SKM-1 (cell line): ENCODE results near the gene ATXN2.
A peak's percentile ranks its signal among the peaks of the same experiment; 100 is the strongest.

Experiments
- DNase-seq: peaks from one replicate; lab custom pipeline; 2025; ENCODE audit not compliant: unreplicated experiment; lab: John Stamatoyannopoulos, UW

The ATXN2 gene

GRCh38 chr12:111418594-111418880 is 180.6 kb downstream of the ATXN2 start:
- no peak for DNase-seq

GRCh38 chr12:111417784-111418593 is 181.1 kb downstream of the ATXN2 start:
- no peak for DNase-seq

DNA sequence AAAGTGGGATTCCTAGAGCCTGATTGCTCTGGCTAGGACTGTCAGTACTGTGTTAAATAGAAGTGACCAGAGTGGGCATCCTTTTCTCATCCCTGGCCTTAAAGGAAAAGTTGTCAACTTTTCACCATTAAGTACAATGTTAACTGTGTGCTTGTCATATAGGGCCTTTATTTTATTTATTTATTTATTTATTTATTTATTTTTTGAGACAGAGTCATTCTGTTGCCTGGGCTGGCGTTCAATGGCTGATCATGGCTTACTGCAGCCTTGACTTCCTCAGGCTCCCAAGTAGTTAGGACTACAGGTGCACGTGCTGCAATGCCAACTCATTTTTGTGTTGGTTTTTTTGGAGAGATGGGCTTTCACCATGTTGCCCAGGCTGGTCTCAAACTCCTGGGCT is 181.8 kb downstream of the ATXN2 start:
- no peak for DNase-seq

DNA sequence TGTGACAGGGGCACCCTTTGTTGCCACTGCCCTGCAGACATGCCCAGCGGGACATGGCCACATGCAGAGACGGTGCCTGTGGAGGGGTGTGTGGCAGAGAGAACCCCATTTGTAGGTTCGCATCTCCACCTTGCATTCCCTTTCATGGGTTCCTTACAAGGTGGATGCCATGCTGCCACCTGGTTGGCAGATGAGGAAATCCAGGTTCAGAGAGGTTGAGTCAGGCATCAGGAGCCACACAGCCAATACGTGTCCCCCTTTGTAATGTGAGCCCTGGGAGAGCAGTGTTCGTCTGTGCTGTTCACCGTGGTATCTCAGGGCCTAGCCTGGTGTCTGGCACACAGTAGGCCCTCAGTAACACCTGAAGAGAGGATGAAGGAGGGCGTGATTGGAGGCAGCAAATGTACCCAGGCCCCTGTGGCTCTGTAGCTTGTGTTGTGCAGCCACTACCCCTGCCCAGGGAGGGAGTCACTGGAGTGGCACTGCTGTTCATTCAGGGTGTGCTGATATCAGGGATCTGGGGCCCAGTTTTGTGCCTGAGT is 184.3 kb downstream of the ATXN2 start:
- no peak for DNase-seq

DNA sequence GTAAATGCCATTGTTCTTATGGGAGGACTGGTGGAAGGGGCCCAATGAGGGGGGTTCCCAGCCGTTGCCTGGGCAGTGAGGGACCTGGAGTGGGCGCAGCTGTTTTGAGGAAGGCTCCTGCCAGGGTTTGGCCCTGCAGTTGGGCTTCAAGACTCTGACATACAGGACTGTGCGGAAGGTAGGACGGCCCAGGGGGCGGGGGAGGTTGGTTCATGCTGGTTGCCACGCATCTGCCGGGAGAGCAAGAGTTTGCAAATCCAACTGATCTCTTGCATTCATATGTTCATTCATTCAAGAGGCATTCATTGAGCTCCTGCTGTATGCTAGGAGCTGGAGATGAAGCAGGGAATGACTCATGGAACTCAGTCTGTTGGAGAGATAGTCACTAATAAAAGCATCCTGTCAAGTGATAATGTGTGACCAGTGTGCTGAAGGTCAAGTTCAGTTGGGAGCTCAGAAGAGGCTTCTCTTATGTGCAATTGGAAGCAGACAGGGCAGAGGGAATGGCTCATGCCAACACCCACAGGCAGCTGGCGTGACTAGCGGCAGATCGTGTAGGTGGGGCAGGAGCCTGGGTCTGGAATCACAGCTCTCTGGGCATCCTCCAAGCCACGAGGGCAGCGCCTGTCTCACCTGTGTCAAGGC is 185.6 kb downstream of the ATXN2 start:
- no peak for DNase-seq

- DNase-seq, result no peak
Observed at GRCh38 chr12:111412830-111413441, 186.2 kb downstream of the ATXN2 start.

- DNase-seq, result no peak
Observed at GRCh38 chr12:111412007-111412829, 186.9 kb downstream of the ATXN2 start.

GRCh38 chr12:111411185-111411764 is 187.8 kb downstream of the ATXN2 start:
- DNase-seq, result no peak

DNA sequence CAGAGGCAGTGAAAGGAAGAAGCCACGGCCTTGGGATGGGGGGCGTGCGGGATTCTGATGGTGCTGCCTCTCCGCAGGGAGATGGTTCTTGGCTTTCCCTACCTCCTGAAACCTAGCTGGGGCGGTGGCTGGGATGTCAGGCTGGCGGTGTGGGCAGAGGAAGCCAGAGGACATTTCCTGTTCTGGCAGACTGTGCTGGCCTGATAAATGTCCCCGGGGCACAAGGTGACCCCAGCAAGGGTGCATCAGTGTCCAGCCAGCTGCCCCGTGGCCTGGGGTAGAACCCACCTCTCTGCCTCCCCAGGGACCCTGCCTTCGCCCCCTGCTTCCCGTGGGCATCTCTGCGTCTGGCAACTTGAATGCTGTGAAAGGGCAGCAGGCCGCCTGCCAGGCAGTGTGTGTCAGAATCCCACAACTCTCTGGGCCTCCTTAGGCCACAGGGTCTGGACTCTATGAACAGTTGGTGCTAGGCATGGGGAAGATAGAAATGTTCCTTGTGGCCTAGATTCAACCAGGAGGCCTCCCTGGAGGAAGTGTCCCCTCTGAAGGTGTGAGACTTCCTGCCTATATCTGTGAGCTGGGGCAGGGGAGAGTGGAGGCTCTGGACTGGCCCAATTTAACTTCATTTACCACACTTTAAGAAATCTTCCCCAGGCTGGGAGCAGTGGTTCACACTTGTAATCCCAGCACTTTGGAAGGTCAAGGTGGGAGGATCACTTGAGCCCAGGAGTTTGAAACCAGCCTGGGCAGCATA is 188.5 kb downstream of the ATXN2 start:
- DNase-seq, result no peak

GRCh38 chr12:111409780-111410430 is 189.2 kb downstream of the ATXN2 start:
- no peak for DNase-seq

- no peak for DNase-seq
Observed at GRCh38 chr12:111409403-111409779, 189.7 kb downstream of the ATXN2 start.

DNA sequence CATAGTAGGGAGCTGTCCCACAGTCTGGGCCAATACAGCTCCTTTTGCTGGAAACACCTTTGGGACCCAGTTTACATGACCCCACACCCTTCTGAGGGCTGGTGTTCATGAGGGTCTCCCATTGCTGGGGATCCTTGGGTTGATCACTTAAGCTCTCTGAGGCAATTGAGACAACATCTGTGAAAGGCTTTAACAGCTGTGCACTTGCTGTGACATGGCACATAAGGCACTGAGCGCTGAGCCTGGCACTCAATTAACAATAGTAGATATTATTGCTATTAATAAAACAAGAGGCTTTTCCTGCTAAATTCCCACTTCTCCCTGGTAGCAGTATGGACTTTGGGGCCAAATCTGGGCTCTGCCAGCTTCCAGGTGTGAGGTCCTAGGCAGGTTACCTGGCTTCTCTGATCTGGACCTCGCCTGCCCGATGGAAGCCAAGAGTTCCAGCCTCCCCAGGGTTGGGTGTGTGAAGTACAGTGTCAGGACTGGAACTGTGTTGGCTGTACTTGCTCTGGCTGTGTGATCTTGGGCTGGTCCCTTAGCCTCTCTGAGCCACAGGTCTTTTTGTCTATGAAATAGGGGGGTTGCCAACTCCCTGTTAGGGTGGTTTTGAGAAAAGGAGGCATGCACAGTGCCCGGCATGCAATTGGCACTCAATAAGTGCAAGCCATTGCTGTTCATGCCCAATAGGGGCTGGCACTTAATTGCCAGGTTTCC is 190.3 kb downstream of the ATXN2 start:
- DNase-seq, result no peak

DNA sequence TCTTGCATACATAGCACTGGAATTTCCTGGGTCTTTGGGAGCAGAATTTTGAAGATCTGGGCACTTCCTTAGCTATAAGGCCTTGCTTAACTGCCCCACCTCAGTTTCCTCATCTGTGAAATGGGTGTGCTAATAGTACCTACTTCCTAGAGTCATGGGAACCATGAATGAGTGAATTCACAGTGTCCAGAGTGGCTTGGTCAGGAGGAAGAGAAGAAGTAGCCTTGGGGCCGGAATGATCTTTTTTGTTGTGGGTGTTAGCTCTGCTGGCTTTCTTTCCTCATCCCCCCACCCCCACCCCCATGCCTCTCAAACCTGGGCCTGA is 191.0 kb downstream of the ATXN2 start:
- no peak for DNase-seq

DNA sequence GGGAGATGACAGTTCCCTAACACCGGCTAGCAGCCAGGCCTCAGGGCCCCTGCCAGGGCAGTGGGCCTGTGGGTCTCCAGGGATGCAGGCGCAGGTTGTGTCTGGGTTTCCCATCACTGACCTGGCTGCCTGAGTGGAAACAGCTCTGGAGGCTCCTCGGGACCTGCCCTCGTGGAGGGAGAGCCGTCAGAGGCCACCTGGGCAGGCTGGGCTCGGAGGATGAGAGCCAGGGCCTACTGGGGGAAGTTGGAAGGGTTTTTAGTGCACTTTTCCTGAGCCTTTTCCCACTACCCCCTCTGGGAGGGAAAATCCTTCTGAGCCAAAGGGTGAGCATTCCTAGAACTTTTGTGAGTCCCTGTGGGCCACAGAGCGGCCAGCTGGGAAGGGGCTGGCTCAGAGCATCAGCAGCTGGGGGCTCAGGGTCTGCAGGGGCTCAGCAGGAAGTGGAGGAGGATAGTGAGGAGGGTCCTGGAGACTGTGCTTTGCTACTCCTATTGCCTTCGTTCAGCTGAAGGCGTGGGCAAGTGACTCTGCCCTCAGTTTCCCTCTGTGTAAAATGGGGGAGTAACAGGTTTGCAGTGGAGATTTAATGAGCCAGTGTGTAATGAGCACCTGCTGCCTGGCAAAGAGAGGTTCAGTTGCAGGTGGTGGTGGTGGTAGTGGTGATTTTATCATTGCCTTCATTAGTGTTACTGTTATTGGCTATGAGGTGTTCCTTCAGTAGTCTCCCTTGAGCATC is 191.6 kb downstream of the ATXN2 start:
- no peak for DNase-seq

DNA sequence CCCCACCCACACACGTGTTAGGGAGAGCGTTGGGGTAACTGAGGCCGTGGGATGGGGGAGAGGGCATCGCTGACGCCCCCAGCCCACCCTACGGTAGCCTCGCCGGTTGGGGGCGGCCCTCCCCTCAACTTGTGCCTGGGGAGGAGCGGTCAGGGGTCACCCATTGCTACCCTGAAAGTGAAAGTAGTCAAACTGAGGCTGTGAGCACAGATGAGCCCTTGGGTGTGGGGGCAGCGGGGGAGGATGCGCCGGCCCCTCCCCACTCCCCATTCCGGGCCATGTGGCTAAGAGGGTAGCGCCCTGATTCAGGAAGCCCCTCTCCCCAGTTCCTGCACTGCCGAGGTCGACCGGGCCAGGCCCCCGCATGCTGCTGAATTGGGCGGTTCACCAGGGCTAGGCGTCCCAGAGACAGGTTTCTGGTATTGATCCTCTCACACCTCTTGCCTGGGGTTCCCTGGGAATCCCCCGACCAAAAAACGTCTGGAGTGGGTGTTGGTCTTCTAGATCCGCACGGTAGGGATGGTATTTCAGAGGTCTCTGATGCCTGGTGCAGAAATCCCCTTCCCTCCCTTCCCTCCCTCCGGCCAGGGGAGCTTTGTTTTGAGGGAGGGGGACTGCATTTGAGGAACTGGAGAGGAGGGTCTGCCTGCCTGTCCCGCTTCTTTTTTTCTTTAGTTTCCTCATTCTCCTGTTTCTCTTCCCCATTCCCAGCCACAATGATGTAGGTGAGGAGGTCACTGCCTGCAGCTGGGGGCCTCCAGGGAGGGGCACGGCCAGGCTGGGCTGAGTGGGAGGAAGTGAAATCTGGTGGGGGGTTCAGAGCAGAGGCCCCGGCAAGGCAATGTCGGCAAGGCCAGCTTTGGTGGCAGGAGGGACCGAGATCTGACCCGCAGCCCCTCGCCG is 192.4 kb downstream of the ATXN2 start:
- peak; percentile 33 for DNase-seq

DNA sequence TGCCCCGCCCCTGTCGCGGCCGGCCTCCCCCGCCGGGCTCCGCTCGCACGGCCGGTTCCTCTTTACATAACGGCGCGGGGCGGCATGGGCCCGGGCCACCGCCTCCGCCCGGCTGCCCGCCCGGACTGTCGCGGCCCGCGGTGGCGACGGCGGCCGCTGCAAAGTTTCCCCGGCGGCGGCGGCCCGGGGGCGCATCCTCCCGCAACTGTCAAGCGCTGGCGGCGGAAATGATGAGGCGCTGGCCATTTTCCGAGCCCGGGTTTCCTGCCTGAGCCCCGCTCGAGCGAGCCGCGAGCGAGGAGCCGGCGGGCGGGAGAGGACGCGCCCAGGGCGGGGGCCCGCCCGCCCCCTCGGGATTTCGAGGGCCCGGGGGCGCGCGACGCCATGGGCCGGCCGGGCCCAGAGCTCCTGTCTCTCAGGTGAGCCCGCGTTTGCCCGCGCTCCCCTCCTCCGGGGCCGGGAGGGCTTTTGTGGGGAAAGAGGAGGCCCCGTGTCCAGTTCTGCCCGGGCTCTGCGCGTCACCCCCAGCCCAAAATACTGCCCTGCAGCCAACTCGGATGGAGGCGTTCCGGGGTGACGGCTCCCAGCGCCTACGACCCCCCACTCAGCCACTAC is 193.1 kb downstream of the ATXN2 start, which contains the start of gene SH2B3:
Gene SH2B3 (plus strand): TSS at position 65 of the 615 bp plus-strand sequence. CDS start 12,223 bp downstream, outside the sequence.
- DNase-seq, result no peak
